Globus pallidus (tissue), 1 donor: Measurements from ENCODE around the gene ARL4A.
"Not testable (repeated sequence)": the region's sequence is repeated elsewhere in the genome, so short reads cannot be mapped to it uniquely, and the experiment has no call there.

Experiments
- DNase-seq: peaks from one replicate; pipeline ENCODE4 v3.0.0-alpha.2; 2015; ENCODE audit warnings: low spot score

Gene ARL4A

GRCh38 chr7:12686891-12687717, at the start of gene ARL4A:
Gene ARL4A (plus strand): TSS chr7:12687633. CDS start chr7:12688255, 622 bp downstream.
- peak; percentile 98 for DNase-seq

GRCh38 chr7:12637819-12638592, 49.4 kb upstream of the ARL4A start:
- peak; percentile 16 for DNase-seq

GRCh38 chr7:12638851-12639456, 48.5 kb upstream of the ARL4A start:
- DNase-seq: peak; percentile 31

- no peak for DNase-seq
Measured at GRCh38 chr7:12640299-12641096, 46.9 kb upstream of the ARL4A start.

- DNase-seq: no peak
Measured at GRCh38 chr7:12641196-12641595, 46.2 kb upstream of the ARL4A start.

- DNase-seq: no peak
Measured at GRCh38 chr7:12642508-12642907, 44.9 kb upstream of the ARL4A start.

GRCh38 chr7:12643001-12643643, 44.3 kb upstream of the ARL4A start:
- DNase-seq: no peak

- no peak for DNase-seq
Measured at GRCh38 chr7:12643644-12644043, 43.8 kb upstream of the ARL4A start.

GRCh38 chr7:12645212-12645611, 42.2 kb upstream of the ARL4A start:
- DNase-seq: not testable (repeated sequence)

GRCh38 chr7:12646139-12646538, 41.3 kb upstream of the ARL4A start:
- no peak for DNase-seq

- no peak for DNase-seq
Measured at GRCh38 chr7:12647364-12648219, 39.8 kb upstream of the ARL4A start.

GRCh38 chr7:12648704-12649261, 38.6 kb upstream of the ARL4A start:
- no peak for DNase-seq

- no peak for DNase-seq
Measured at GRCh38 chr7:12649348-12649747, 38.1 kb upstream of the ARL4A start.

- no peak for DNase-seq
Measured at GRCh38 chr7:12650080-12650479, 37.4 kb upstream of the ARL4A start.

GRCh38 chr7:12653110-12653509, 34.3 kb upstream of the ARL4A start:
- no peak for DNase-seq

- no peak for DNase-seq
Measured at GRCh38 chr7:12653518-12653917, 33.9 kb upstream of the ARL4A start.

- no peak for DNase-seq
Measured at GRCh38 chr7:12655161-12655560, 32.3 kb upstream of the ARL4A start.

GRCh38 chr7:12660423-12660822, 27.0 kb upstream of the ARL4A start:
- DNase-seq: not testable (repeated sequence)

GRCh38 chr7:12660986-12661385, 26.4 kb upstream of the ARL4A start:
- not testable (repeated sequence) for DNase-seq

GRCh38 chr7:12661581-12661980, 25.9 kb upstream of the ARL4A start:
- DNase-seq: no peak
